Activated gamma-delta T cell (primary cell): Measurements from ENCODE around the gene SLC22A31.
"Not testable (repeated sequence)": the region's sequence is repeated elsewhere in the genome, so short reads cannot be mapped to it uniquely, and the experiment has no call there.

Source experiments
- DNase-seq: peaks from one replicate; lab custom pipeline; 2025; lab: John Stamatoyannopoulos, UW
- total RNA-seq, 2 donors: gene quantifications; one replicate each; lab custom pipeline; 2026; lab: John Stamatoyannopoulos, UW

SLC22A31 gene
- total RNA-seq = 0 to 0.20 reads per million in 2 donors

- no peak for DNase-seq
Measured at GRCh38 chr16:89200124-89200849, at the start of gene SLC22A31. Gene SLC22A31, minus strand, starts transcription at chr16:89200537. Its CDS starts 36 bp downstream, at chr16:89200501.

GRCh38 chr16:89248196-89248982 lies 48.1 kb upstream of the SLC22A31 start:
- DNase-seq = no peak

GRCh38 chr16:89247734-89248075 lies 47.4 kb upstream of the SLC22A31 start:
- DNase-seq = not testable (repeated sequence)

GRCh38 chr16:89246903-89247733 lies 46.8 kb upstream of the SLC22A31 start:
- DNase-seq = peak; percentile 96

GRCh38 chr16:89246383-89246902 lies 46.1 kb upstream of the SLC22A31 start:
- DNase-seq = no peak

- no peak for DNase-seq
Measured at GRCh38 chr16:89244754-89245153, 44.4 kb upstream of the SLC22A31 start.

GRCh38 chr16:89244264-89244663 lies 43.9 kb upstream of the SLC22A31 start:
- not testable (repeated sequence) for DNase-seq

- no peak for DNase-seq
Measured at GRCh38 chr16:89243664-89244063, 43.3 kb upstream of the SLC22A31 start.

GRCh38 chr16:89242795-89243200 lies 42.5 kb upstream of the SLC22A31 start:
- no peak for DNase-seq

GRCh38 chr16:89241187-89242007 lies 41.1 kb upstream of the SLC22A31 start:
- peak; percentile 81 for DNase-seq

- no peak for DNase-seq
Measured at GRCh38 chr16:89237733-89238132, 37.4 kb upstream of the SLC22A31 start.

- DNase-seq = no peak
Measured at GRCh38 chr16:89233678-89234490, 33.5 kb upstream of the SLC22A31 start.

- DNase-seq = no peak
Measured at GRCh38 chr16:89232107-89232506, 31.8 kb upstream of the SLC22A31 start.

- DNase-seq = no peak
Measured at GRCh38 chr16:89230255-89230654, 29.9 kb upstream of the SLC22A31 start.

- DNase-seq = no peak
Measured at GRCh38 chr16:89224665-89225064, 24.3 kb upstream of the SLC22A31 start.

GRCh38 chr16:89222931-89223330 lies 22.6 kb upstream of the SLC22A31 start:
- DNase-seq = no peak

- DNase-seq = no peak
Measured at GRCh38 chr16:89221604-89222003, 21.3 kb upstream of the SLC22A31 start.

- DNase-seq = no peak
Measured at GRCh38 chr16:89219365-89219764, 19.0 kb upstream of the SLC22A31 start.

GRCh38 chr16:89217388-89218191 lies 17.3 kb upstream of the SLC22A31 start, which contains the start of gene ZNF778:
Gene ZNF778, plus strand, starts transcription at chr16:89217703. Its CDS starts 3,425 bp downstream, at chr16:89221128.
- peak; percentile 70 for DNase-seq

GRCh38 chr16:89217138-89217387 lies 16.7 kb upstream of the SLC22A31 start:
- no peak for DNase-seq
